WI38 (cell line): Measurements from ENCODE around the gene VDAC1.

Experiments used
- H3K4me3 ChIP-seq: 2 replicates; pipeline ENCODE4 v1.5.1; 2011; ENCODE audit warnings: low read depth, mild to moderate bottlenecking, control low read depth, low read length
- TF ChIP-seq, protein P1 (sequence below): IDR thresholded peaks from 2 replicates; pipeline ENCODE4 v1.5.1; 2012; ENCODE audit warnings: low read depth, mild to moderate bottlenecking, control low read depth, low read length

The VDAC1 gene

DNA sequence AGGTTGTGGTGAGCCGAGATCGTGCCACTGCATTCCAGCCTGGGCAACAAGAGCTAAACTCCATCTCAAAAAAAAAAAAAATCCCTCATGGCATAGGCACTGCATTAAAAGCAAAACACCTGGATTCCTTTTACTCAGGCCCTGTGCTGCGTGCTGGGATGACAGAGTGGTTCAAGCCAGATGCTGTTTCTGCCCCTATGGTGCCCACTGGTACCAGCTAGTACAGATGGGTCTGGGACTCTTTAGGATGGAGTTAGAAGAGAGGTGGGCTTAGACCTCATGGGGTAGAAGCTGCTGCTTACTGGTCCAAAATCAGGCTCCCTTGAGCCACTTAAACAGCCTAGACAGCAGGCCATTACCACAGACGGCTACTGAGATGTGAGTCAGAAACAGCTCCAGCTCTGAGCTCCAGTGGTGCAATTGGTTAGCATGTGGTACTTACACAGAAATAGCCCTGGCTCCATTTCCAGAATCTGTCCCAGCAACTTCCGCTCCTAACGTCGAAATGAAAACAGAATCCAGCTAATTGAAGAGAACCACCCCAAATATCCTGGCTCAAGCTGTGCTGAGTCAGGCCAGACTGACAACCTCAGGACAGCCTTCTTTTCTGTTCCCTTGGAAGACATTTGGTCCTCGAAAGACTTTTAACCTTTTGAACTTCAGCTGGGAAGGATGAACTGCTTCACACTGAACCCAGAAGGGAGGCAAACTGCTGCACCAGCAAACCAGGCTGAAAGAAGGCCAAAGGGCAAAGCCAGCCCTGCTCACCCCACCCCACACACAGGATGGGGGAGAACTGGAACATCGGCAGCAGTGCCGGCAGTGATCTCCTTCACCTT lies 51.8 kb downstream of the VDAC1 start:
- TF ChIP-seq, protein P1, sequence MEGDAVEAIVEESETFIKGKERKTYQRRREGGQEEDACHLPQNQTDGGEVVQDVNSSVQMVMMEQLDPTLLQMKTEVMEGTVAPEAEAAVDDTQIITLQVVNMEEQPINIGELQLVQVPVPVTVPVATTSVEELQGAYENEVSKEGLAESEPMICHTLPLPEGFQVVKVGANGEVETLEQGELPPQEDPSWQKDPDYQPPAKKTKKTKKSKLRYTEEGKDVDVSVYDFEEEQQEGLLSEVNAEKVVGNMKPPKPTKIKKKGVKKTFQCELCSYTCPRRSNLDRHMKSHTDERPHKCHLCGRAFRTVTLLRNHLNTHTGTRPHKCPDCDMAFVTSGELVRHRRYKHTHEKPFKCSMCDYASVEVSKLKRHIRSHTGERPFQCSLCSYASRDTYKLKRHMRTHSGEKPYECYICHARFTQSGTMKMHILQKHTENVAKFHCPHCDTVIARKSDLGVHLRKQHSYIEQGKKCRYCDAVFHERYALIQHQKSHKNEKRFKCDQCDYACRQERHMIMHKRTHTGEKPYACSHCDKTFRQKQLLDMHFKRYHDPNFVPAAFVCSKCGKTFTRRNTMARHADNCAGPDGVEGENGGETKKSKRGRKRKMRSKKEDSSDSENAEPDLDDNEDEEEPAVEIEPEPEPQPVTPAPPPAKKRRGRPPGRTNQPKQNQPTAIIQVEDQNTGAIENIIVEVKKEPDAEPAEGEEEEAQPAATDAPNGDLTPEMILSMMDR = no peak
- no peak overlapping the region for H3K4me3 ChIP-seq

DNA sequence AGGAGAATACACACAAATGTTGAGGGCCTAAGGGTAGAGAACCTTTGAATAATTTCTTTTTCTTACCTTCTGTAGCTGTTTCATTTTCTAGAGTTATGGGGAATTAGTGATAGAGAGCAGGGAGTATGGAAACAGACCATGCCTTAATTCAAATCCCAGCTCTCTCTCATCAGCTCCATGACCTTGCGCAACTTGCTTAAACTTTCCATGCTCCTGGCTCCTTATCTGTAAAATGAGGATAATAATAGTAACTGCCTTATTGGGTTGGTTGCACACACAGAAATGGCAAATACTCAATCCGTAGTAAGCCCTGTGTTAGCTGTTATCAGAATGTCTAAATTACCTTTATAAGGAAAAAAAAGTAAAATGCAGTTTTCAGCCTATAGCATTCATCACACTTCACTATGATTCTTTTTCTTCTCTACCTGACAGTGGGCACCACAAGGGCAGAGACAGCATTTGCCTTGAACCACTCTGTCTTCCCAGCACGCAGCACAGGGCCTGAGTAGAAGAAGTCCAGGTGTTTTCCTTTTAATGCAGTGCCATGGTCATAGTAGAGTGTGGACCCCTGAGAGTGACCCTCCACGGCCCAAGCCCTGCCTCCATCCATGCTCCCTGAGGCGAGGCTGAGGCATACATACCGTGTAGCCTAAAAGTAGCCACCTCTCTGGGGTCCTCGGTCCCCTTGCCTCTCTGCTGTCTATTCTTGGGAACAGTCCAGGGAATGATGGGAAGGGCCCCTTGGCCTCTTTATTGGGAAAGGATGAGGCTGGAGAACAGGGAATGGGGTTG lies 53.8 kb downstream of the VDAC1 start:
- H3K4me3 ChIP-seq = no peak overlapping the region
- TF ChIP-seq, protein P1 = no peak

DNA sequence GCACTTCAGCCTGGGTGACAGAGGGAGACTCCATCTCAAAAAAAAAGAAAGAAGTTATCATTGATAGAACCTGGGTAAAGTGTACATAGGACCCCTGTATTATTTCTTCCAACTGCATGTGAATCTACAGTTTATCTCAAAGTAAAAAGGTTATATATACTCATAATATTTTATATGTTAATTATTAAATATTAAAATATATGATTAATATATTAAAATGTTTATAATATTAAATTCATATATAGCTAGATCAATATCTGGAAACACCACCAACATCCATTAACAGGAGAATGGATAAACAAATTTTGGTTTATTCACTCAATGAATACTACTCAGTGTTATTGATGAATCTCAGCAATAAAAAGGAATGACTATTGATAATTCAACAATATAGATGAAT lies 56.1 kb downstream of the VDAC1 start:
- TF ChIP-seq, protein P1 = no peak
- no peak overlapping the region for H3K4me3 ChIP-seq

DNA sequence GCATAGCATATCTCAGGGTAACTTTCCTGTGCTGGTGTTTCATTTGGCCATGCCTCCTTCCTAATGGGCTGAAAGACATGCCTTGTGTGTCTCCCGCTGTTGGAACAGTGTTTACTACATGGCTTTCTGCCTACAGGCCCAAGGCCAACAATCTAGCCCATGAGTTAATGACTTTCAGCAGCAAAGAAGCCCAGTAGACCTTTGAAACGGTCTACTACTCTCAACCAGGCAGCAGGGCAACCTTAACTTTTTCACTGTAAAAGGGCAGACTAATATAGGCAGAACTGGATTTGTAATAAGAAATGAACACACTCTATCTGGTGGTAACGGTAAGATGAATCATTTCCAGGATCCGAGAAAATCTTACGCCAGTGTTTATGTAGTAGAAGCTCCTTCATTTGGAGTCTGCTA lies 57.3 kb downstream of the VDAC1 start:
- TF ChIP-seq, protein P1 = no peak
- no peak overlapping the region for H3K4me3 ChIP-seq

DNA sequence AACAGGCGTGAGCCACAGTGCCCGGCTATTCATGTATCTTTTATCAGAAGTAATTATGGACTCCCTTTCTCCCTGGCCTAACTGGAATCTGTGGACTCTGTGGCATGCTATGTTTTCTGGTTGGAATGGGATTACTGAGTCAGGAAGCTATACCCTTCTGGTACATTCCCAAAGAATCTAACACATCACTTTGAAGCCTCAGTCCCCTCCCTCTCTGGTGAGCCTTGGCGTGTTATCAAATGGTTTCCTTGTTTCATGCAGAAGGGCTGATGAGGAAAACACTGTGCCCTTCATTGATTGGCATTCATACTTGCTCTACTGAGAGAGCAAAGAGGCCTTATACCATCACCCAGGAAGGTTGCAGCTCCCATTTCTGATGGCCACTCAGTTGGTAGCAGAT lies 59.2 kb downstream of the VDAC1 start:
- TF ChIP-seq, protein P1 = no peak
- H3K4me3 ChIP-seq = no peak overlapping the region

DNA sequence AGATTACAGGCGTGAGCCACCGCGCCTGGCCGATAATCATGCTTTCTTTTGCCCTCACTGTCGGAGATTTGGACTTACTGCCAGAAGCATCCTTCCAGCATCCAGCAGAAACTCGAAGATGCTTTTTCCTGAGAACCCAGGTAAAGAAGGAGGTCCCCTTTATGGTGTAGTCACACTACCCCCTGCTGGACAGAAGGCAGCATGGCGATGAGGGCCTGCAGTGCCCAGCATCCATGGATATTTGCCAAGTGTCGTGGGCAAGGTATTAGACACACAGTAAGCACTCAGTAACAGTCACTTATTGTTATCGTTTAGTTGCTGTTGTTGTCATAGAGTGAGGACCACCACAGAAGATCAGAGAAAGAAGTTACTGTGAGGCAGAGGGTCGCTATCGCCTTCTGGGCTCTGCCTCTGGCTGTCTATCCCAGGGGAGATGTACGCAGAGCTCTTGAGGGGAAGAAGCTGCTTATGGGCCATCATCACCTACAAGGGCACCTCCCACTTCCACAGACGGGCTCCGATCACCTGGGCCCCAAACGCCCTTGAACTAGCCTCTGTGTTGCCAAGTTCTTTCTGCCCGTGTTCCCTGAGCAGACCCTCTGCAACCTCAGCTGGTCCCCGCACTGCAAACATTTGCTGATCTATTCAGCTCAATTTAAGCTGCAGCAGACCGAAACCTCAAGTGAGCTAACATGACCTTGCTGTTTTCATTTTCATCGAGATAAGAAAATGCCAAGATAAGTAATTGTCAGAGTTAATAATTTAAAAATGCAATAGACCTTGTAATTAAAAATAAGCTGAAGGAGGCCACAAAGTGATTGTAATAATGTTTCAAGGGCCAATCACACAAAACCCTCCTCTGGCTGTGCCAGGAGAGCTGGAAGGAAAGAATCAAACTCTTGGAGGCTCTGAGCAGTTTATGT lies 60.3 kb downstream of the VDAC1 start:
- no peak overlapping the region for H3K4me3 ChIP-seq
- TF ChIP-seq, protein P1 = peak; percentile 66
